Heart right ventricle (tissue), 16 donors: ENCODE results near the gene GNPTG. TPM values are rescaled to one million over a fixed set of nuclear protein-coding genes. Genes with fewer than 3 reads are reported as not detected.

Experiments
- ATAC-seq, 8 donors: fragments of 200-7000 bp; cut with Tn5 transposase; one replicate each; pipeline ENCODE4 v1.9.1; 2020; ENCODE audit warnings: mild to moderate bottlenecking in 8 of 8, moderate library complexity in 8 of 8, moderate number of reproducible peaks in 1 of 8
- DNase-seq, 2 donors: peaks; one replicate each; pipeline ENCODE4 v3.0.0-alpha.2; 2020
- H3K27ac ChIP-seq, 10 donors: fragments of 200-600 bp; sonication (generic) in 2 of 10; one replicate each; pipeline versions ENCODE4 v1.5.0 to v1.8.0; 2020 to 2022; ENCODE audit warnings: mild to moderate bottlenecking in 3 of 10
- H3K27me3 ChIP-seq, 7 donors: fragments of 200-600 bp; one replicate each; pipeline ENCODE4 v1.8.0; 2021 to 2022; ENCODE audit warnings: mild to moderate bottlenecking in 2 of 7
- H3K36me3 ChIP-seq, 9 donors: fragments of 200-600 bp; sonication (generic) in 1 of 9; one replicate each; pipeline versions ENCODE4 v1.5.0 to v1.8.0; 2020 to 2022; ENCODE audit warnings: mild to moderate bottlenecking in 2 of 9
- H3K4me1 ChIP-seq, 9 donors: fragments of 200-600 bp; sonication (generic) in 1 of 9; one replicate each; pipeline versions ENCODE4 v1.5.0 to v1.8.0; 2020 to 2022; ENCODE audit warnings: mild to moderate bottlenecking in 4 of 9
- H3K4me3 ChIP-seq, 10 donors: fragments of 200-600 bp; sonication (generic) in 2 of 10; one replicate each; pipeline versions ENCODE4 v1.5.0 to v1.8.0; 2020 to 2022; ENCODE audit warnings: mild to moderate bottlenecking in 7 of 10, moderate library complexity in 2 of 10
- H3K9me3 ChIP-seq, 11 donors: fragments of 200-600 bp in 10 of 11; sonication (generic) in 2 of 11; one replicate each; pipeline versions ENCODE4 v1.5.0 to v1.8.0; 2013 to 2022; ENCODE audit warnings: mild to moderate bottlenecking in 2 of 11, control low read depth in 1 of 11, moderate library complexity in 1 of 11
- WGBS, 2 donors: extraction: QIAGEN DNeasy Blood & Tissue Kit; methylation state at CpG; one replicate each; pipeline ENCODE4 v1.1.7; 2013; ENCODE audit warnings: inconsistent platforms in 1 of 2; 5-methylcytosine and 5-hydroxymethylcytosine counted together
- intact Hi-C, 10 donors: fragments of 100-400 bp; cut with DNase I; formaldehyde crosslinking; loops; one replicate each; pipeline versions ENCODE4 v1.11.1 to v1.14.2; 2022
- polyA plus RNA-seq, 2 donors: library from polyadenylated mRNA; stranded (reverse); fragments of 200-250 nt; gene quantifications; one replicate each; pipeline ENCODE4 v1.2.3, GENCODE V29; 2013
- total RNA-seq, 10 donors: library from RNA; stranded (reverse); fragmentation: NEBNext Ultra II Directional in 3 of 10; extraction: Animal tissue kit (Norgen Biotek cat#: 25700) in 3 of 10; gene quantifications; one replicate each; pipeline versions ENCODE4 v1.2.1 to v1.2.4, GENCODE V29; 2021 to 2023
- TF ChIP-seq, protein P1 (sequence below), 9 donors: fragments of 200-600 bp; sonication (generic) in 2 of 9; IDR thresholded peaks; one replicate each; pipeline versions ENCODE4 v1.5.0 to v1.8.0; 2021 to 2022; ENCODE audit warnings: antibody characterized with exemption in 9 of 9, mild to moderate bottlenecking in 5 of 9, moderate library complexity in 1 of 9
- donor health status: Arrhythmogenic right ventricular cardiomyopathy.
- donor health status: ischemic (EF 13 %, LVEDD 7.1; RV severe dilation, severe dysfunction).
- donor health status: healthy with polysubstance abuse.
- donor health status: DM: no; HTN: yes; CAD: no.
- donor health status: DM: no; HTN: no; CAD: no.
- donor health status: ischemic (EF 25% LVEDD 6.9; RV normal size, moderate dysfunction).
- donor health status: ischemic (EF 25% LVEDD 5.7; RV mildly dilated, moderate dysfunction).
- donor health status: healthy.
- donor health status: DM: yes; HTN: yes; CAD: no.
- donor health status: Ischemic cardiomyopathy.
- donor health status: ischemic (EF 35%, LVEDD 5.7; RV mildly dilated, moderate dysfunction).
- donor health status: nonischemic (EF 11% LVEDD 7.7; RV severe dilation, severe dysfunction).
- donor health status: DM: yes; HTN: yes; CAD: no.
- donor health status: PGD.
- donor health status: ischemic (EF 29% LVEDD 5.4; RV normal size, mild dysfunction).
- donor health status: nonischemic (EF 23%, LVEDD 6.1; RV moderate dilation, normal function).

The GNPTG gene
- total and polyA plus RNA-seq, 12 donors, result 24.8 to 56.3 (median 31.8) TPM

DNA sequence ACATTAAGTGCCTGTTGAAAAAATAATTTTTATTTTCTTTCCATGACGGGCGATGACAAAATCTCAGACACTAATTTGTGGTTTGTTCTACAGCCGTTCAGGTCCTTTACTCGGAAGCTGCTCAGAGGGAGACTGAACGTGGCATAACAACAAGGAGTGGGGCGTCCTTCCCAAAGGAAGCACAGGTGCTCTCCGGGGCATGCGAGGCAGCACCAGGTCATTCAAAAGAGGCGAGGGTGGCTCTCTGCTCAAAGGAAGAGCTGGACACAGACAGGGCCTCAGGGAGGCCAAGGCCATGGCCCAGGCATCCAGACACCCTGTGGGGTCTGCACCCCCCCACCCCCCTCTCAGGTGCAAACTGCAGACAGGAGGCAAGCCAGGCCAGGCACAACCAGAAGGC is 46.6 kb downstream of the GNPTG start:
- no peak overlapping the region for H3K27ac ChIP-seq
- no peaks in the 10 kb centered on the region for H3K4me1 ChIP-seq
- TF ChIP-seq, protein P1, sequence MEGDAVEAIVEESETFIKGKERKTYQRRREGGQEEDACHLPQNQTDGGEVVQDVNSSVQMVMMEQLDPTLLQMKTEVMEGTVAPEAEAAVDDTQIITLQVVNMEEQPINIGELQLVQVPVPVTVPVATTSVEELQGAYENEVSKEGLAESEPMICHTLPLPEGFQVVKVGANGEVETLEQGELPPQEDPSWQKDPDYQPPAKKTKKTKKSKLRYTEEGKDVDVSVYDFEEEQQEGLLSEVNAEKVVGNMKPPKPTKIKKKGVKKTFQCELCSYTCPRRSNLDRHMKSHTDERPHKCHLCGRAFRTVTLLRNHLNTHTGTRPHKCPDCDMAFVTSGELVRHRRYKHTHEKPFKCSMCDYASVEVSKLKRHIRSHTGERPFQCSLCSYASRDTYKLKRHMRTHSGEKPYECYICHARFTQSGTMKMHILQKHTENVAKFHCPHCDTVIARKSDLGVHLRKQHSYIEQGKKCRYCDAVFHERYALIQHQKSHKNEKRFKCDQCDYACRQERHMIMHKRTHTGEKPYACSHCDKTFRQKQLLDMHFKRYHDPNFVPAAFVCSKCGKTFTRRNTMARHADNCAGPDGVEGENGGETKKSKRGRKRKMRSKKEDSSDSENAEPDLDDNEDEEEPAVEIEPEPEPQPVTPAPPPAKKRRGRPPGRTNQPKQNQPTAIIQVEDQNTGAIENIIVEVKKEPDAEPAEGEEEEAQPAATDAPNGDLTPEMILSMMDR (IDR thresholded peaks at IDR 0.05), result no peak
- WGBS, 2 donors, result 95 to 97% methylated on average over 9 of the region's 9 CpGs
- H3K4me3 ChIP-seq, result no peak overlapping the region
- H3K9me3 ChIP-seq, result no peaks in the 10 kb centered on the region
- peaks cover 0 to 97% (median 37%) of the 10 kb centered on the region in 9 donors for H3K36me3 ChIP-seq
- ATAC-seq (no peak), DNase-seq (no peak)
- intact Hi-C loops, result no loop called here
- no peaks in the 10 kb centered on the region for H3K27me3 ChIP-seq

DNA sequence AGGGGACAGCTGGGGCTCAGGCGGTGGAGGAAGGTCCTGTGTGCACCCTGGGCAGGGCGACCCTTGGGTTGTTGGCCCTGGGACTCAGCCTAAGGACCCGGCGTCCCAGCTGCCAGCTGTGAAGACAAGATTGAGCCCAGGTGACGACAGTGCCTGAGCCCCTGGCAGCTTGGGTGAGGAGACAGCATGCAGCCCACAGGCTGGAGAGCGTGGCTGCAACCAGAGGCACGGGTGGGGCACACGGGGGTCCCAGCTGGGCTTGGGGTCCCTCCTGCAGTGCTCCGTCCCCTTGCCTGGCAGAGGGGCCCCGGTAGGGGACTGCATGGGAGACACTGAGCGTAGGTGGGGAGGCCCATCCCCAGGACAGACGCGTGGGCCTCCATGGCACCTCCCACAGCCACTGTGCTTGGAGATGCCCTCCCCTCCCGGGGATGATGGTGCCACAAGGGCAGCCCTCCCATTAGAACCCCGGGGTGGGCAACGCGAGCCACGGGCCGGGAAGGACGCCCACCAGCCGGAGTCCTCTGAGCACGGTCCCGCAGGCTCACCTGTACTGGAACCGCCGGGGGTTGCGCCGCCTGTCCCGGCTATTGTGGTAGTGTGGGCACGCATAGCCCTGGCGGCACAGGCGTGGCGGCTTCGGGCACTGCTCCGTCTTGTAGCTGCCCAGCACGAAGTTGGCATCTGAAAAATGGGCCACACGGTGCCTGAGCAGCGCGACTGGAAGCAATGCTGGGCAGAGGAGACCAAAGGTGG is 47.3 kb downstream of the GNPTG start:
- H3K27ac ChIP-seq, result no peak overlapping the region
- H3K4me1 ChIP-seq, result no peaks in the 10 kb centered on the region
- intact Hi-C loops, result no loop called here
- H3K4me3 ChIP-seq, result no peak overlapping the region
- TF ChIP-seq, protein P1 (IDR thresholded peaks at IDR 0.05), result no peak
- DNase-seq (no peak), ATAC-seq (peak in 1 of 8 donors; percentile 12)
- H3K36me3 ChIP-seq, result peaks cover 0 to 95% (median 31%) of the 10 kb centered on the region in 9 donors
- no peaks in the 10 kb centered on the region for H3K27me3 ChIP-seq
- no peaks in the 10 kb centered on the region for H3K9me3 ChIP-seq
- 96% methylated on average over 38 of the region's 38 CpGs for WGBS, 2 donors

DNA sequence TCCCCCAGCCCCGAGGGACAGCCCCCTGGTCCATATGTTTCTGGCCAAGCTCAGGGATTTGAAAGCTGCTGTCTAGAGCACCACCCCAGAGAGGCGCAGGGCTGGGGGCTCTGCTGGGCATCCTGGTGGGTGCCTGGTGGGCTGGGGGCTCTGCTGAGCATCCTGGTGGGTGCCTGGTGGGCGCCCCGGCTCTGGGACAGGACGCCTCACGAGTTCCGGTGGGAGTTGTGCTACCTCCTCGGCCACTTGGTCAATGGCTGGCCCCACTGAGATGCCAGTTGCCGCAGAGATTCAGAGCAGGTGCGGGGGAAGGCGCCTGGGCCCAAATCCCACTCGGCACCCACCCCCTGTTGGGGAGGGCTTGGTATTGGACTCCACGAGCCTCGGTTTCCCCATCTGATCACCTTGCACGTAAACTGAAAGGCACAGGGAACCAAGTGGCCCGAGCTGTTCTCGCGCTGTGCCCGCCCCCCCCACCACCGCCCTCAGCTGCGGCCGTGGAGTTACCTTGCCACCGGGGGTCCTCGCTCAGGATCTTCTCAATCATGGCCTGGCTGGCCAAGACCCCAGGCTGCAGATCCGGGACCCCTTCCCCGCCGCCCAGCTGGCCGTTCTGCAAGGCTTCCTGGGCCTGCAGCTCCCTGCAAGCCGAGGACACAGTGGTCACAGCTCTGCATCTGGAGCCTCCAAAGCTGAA is 49.5 kb downstream of the GNPTG start:
- Histone ChIP-seq H3K9me3 (no peaks in the 10 kb centered on the region), H3K27ac (no peak overlapping the region), H3K4me1 (no peaks in the 10 kb centered on the region), H3K36me3 (peaks cover 0 to 91% (median 30%) of the 10 kb centered on the region in 9 donors), H3K27me3 (no peaks in the 10 kb centered on the region), H3K4me3 (no peak overlapping the region)
- ATAC-seq (no peak), DNase-seq (no peak)
- intact Hi-C loops, result loop anchor here in 2 of 10 donors (10.0 kb wide), 2 partner anchors 56 to 86 kb away; no protein-coding TSS in a partner anchor
- 89 to 93% methylated on average over 29 of the region's 29 CpGs for WGBS, 2 donors
- TF ChIP-seq, protein P1 (IDR thresholded peaks at IDR 0.05), result no peak

DNA sequence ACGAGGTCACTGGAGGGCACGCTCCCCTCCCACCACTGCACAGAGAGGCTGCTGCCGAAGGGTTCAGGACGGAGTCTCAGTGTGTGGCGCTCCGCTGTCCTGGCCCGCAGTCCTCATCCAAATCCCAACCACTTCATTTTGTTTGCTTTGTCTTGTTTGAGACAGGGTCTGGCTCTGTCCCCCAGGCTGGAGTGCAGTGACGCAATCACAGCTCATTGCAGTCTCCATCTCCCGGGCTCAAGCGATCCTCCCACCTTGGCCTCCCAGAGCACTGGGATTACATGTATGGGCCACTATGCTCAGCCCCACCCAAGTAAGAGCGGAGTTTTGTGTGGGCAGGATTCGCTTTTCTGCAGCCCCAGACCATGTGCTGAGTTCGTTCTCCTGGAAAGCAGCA is 50.0 kb downstream of the GNPTG start:
- TF ChIP-seq, protein P1 (IDR thresholded peaks at IDR 0.05), result no peak
- no peak for DNase-seq
- ATAC-seq, result no peak
- no peak overlapping the region for H3K4me3 ChIP-seq
- H3K36me3 ChIP-seq, result peaks cover 0 to 91% (median 30%) of the 10 kb centered on the region in 9 donors
- intact Hi-C loops, result loop anchor here in 2 of 10 donors (10.0 kb wide), 2 partner anchors 57 to 87 kb away; no protein-coding TSS in a partner anchor
- H3K4me1 ChIP-seq, result no peaks in the 10 kb centered on the region
- 91 to 94% methylated on average over 13 of the region's 13 CpGs for WGBS, 2 donors
- H3K9me3 ChIP-seq, result no peaks in the 10 kb centered on the region
- no peaks in the 10 kb centered on the region for H3K27me3 ChIP-seq
- H3K27ac ChIP-seq, result no peak overlapping the region
